Skin epidermis (tissue), 12 donors: ENCODE results near the gene AR.

Source experiments
- H3K27ac ChIP-seq, 21 experiments: fragments of 200-600 bp; sonication (generic) in 11 of 21; one replicate each; pipeline ENCODE4 v1.5.0; 2020; ENCODE audit warnings: mild to moderate bottlenecking in 3 of 21, inconsistent platforms in 2 of 21, moderate library complexity in 2 of 21
- H3K4me3 ChIP-seq, 7 experiments: fragments of 200-600 bp; sonication (generic) in 2 of 7; one replicate each; pipeline ENCODE4 v1.5.0; 2020; ENCODE audit warnings: inconsistent platforms in 2 of 7, mild to moderate bottlenecking in 2 of 7, moderate library complexity in 1 of 7

Gene AR

GRCh38 chrX:67720344-67720743 lies 176.5 kb downstream of the AR start:
- Histone ChIP-seq H3K4me3 (no peak overlapping the region), H3K27ac (no peak overlapping the region)

- H3K27ac ChIP-seq = no peak overlapping the region
- no peak overlapping the region for H3K4me3 ChIP-seq
These were observed 177.5 kb downstream of the AR start for GRCh38 chrX:67721321-67721720.

- Histone ChIP-seq H3K27ac (peak overlapping the region in 1 of 21 experiments; percentile 14), H3K4me3 (no peak overlapping the region)
These were observed 179.9 kb downstream of the AR start for GRCh38 chrX:67723580-67724351.

GRCh38 chrX:67724359-67725110 lies 180.7 kb downstream of the AR start:
- Histone ChIP-seq H3K4me3 (no peak overlapping the region), H3K27ac (peak overlapping the region in 1 of 21 experiments; percentile 5)

- no peak overlapping the region for H3K27ac ChIP-seq
These were observed 181.7 kb downstream of the AR start for GRCh38 chrX:67725471-67725870.

GRCh38 chrX:67726018-67726417 lies 182.2 kb downstream of the AR start:
- Histone ChIP-seq H3K27ac (no peak overlapping the region), H3K4me3 (no peak overlapping the region)

More at GRCh38 chrX:67725471-67725870, 181.7 kb downstream of the AR start:
- no peak overlapping the region for H3K4me3 ChIP-seq

- no peak overlapping the region for H3K27ac ChIP-seq
- H3K4me3 ChIP-seq = no peak overlapping the region
These were observed 183.8 kb downstream of the AR start for GRCh38 chrX:67727576-67727975.

- no peak overlapping the region for H3K4me3 ChIP-seq
- H3K27ac ChIP-seq = no peak overlapping the region
These were observed 186.5 kb downstream of the AR start for GRCh38 chrX:67730296-67730695.

GRCh38 chrX:67731061-67731460 lies 187.2 kb downstream of the AR start:
- no peak overlapping the region for H3K4me3 ChIP-seq
- no peak overlapping the region for H3K27ac ChIP-seq

GRCh38 chrX:67732864-67733263 lies 189.0 kb downstream of the AR start:
- Histone ChIP-seq H3K27ac (no peak overlapping the region), H3K4me3 (no peak overlapping the region)

GRCh38 chrX:67734111-67734753 lies 190.4 kb downstream of the AR start:
- Histone ChIP-seq H3K4me3 (no peak overlapping the region), H3K27ac (no peak overlapping the region)

- H3K4me3 ChIP-seq = no peak overlapping the region
These were observed 205.7 kb downstream of the AR start for GRCh38 chrX:67749536-67749935.

GRCh38 chrX:67750694-67751093 lies 206.9 kb downstream of the AR start:
- Histone ChIP-seq H3K27ac (no peak overlapping the region), H3K4me3 (no peak overlapping the region)

More at GRCh38 chrX:67749536-67749935, 205.7 kb downstream of the AR start:
- no peak overlapping the region for H3K27ac ChIP-seq

GRCh38 chrX:67759018-67759417 lies 215.2 kb downstream of the AR start:
- Histone ChIP-seq H3K27ac (no peak overlapping the region), H3K4me3 (no peak overlapping the region)

GRCh38 chrX:67777148-67777547 lies 233.3 kb downstream of the AR start:
- H3K27ac ChIP-seq = no peak overlapping the region
- no peak overlapping the region for H3K4me3 ChIP-seq

- H3K4me3 ChIP-seq = no peak overlapping the region
These were observed 235.3 kb downstream of the AR start for GRCh38 chrX:67779099-67779498.

More at GRCh38 chrX:67779099-67779498, 235.3 kb downstream of the AR start:
- no peak overlapping the region for H3K27ac ChIP-seq
